ENCODE results near the gene IL32. TPM values are rescaled to one million over a fixed set of nuclear protein-coding genes. Genes with fewer than 3 reads are reported as not detected.

IL32 gene
- total RNA-seq, 1 experiment from 2014 or later, result 89.0 TPM

DNA sequence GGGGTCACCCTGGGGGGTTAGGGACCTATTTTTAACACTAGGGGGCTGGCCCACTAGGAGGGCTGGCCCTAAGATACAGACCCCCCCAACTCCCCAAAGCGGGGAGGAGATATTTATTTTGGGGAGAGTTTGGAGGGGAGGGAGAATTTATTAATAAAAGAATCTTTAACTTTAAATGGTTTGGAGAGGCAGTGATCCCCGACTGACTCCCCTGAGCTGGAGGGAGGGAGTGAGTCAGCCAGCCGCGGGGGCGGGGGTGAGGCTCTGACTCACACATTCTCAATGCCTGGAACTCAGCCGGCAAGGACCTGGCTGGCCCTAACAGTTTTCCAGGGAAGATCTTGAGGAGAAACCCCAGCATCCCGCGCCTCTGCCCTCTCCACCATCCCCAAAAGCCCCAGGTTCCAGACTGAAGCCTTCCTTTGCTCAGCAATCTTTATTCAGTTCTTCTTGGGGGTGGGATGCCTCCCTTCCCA lies 43.2 kb upstream of the IL32 start:
- CTCF ChIA-PET, result interaction anchor here (0.6 to 7.8 kb wide), 6 partner anchors 9 to 1104 kb away, joined by 3 to 126 read pairs (median 4); partner anchors contain the start of genes HS3ST6 and ZNF213
- Mint-ChIP-seq H3K27me3 (ENCODE audit: unreplicated experiment) (no peaks in the 10 kb centered on the region), H3K36me3 (ENCODE audit: insufficient read depth, unreplicated experiment) (peaks cover 84% of the 10 kb centered on the region), H3K9me3 (ENCODE audit: low read depth, unreplicated experiment) (no peaks in the 10 kb centered on the region), H3K4me1 (ENCODE audit: low read depth, unreplicated experiment) (peaks cover 30% of the 10 kb centered on the region), H3K27ac (ENCODE audit: unreplicated experiment) (peak overlapping the region; percentile 89), H3K4me3 (ENCODE audit: low read depth, unreplicated experiment) (peak overlapping the region; percentile 80)
- TF ChIP-seq, protein P1, sequence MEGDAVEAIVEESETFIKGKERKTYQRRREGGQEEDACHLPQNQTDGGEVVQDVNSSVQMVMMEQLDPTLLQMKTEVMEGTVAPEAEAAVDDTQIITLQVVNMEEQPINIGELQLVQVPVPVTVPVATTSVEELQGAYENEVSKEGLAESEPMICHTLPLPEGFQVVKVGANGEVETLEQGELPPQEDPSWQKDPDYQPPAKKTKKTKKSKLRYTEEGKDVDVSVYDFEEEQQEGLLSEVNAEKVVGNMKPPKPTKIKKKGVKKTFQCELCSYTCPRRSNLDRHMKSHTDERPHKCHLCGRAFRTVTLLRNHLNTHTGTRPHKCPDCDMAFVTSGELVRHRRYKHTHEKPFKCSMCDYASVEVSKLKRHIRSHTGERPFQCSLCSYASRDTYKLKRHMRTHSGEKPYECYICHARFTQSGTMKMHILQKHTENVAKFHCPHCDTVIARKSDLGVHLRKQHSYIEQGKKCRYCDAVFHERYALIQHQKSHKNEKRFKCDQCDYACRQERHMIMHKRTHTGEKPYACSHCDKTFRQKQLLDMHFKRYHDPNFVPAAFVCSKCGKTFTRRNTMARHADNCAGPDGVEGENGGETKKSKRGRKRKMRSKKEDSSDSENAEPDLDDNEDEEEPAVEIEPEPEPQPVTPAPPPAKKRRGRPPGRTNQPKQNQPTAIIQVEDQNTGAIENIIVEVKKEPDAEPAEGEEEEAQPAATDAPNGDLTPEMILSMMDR (IDR thresholded peaks at IDR 0.05; ENCODE audit: unreplicated experiment), result no peak
- intact Hi-C loops (cut with micrococcal nuclease; ENCODE audit: unreplicated experiment), result no loop called here
- DNase-seq, result peak; percentile 98
- BruUV-seq (replicated peaks), result no TSS peak

DNA sequence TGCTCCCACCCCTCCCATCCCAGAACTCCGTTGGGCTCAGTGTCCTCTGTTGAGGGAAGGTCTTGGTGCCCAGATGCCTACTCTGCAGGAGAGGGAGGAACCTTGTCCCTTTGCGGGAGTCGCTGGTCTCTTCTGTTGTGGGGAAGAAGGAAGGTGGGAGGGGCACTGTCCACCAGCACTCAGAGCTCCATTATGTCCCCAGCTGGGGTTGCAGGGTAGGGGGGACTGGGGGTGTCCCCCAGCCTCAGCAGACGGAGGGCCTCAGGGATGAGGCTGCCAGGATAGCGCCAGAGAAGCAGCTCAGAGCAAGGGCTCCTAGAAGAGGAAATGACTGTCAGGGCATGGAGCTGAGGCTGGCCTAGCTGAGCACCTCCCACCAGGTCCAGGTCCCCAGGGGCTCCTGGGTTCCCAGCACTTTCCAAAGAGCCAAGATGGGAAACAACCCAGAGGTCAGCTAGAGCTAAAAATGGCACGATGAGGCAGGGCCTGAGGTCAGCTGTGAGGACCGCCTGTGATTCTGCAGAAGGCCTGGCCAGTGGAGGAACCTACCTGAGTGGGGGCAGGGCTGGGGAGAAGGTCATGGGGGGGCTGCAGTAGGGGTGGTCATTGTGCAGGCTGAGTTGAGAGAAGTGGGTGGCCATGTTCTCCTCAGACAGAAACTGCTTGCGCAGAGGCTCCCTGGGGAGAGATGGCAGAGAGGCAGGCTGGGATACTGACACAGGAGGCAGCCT lies 42.6 kb upstream of the IL32 start:
- peaks cover 87% of the 10 kb centered on the region for H3K36me3 Mint-ChIP-seq (ENCODE audit: insufficient read depth, unreplicated experiment)
- no peaks in the 10 kb centered on the region for H3K27me3 Mint-ChIP-seq (ENCODE audit: unreplicated experiment)
- intact Hi-C loops (cut with micrococcal nuclease; ENCODE audit: unreplicated experiment), result no loop called here
- TF ChIP-seq, protein P1 (IDR thresholded peaks at IDR 0.05; ENCODE audit: unreplicated experiment), result no peak
- peaks cover 30% of the 10 kb centered on the region for H3K4me1 Mint-ChIP-seq (ENCODE audit: low read depth, unreplicated experiment)
- H3K4me3 Mint-ChIP-seq (ENCODE audit: low read depth, unreplicated experiment), result peak overlapping the region; percentile 80
- DNase-seq, result no peak
- TSS peak; percentile 40 for BruUV-seq (replicated peaks)
- H3K27ac Mint-ChIP-seq (ENCODE audit: unreplicated experiment), result peak overlapping the region; percentile 89
- no peaks in the 10 kb centered on the region for H3K9me3 Mint-ChIP-seq (ENCODE audit: low read depth, unreplicated experiment)
- CTCF ChIA-PET, result interaction anchor here (0.6 to 7.8 kb wide), 5 partner anchors 8 to 1105 kb away, joined by 3 to 126 read pairs (median 6); partner anchors contain the start of genes HS3ST6 and ZNF213

DNA sequence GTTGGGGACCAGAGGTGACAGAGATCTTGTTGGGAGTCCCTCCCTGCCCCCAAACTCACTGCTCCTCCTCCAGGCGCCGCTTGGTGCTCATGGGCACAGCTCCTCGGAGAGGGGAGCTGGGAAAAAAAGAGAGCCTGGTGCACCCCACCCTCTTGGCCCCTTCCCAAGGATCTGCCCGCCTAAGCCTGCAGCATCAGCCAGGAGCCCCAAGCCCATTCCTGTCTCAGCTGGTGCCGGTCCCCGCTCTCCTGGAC lies 42.1 kb upstream of the IL32 start:
- peak; percentile 82 for DNase-seq
- intact Hi-C loops (cut with micrococcal nuclease; ENCODE audit: unreplicated experiment), result no loop called here
- H3K27me3 Mint-ChIP-seq (ENCODE audit: unreplicated experiment), result no peaks in the 10 kb centered on the region
- H3K4me1 Mint-ChIP-seq (ENCODE audit: low read depth, unreplicated experiment), result peaks cover 30% of the 10 kb centered on the region
- CTCF ChIA-PET, result interaction anchor here (0.6 to 7.8 kb wide), 3 partner anchors 8 to 1269 kb away, joined by 3 to 126 read pairs (median 40); no protein-coding TSS in a partner anchor
- peak overlapping the region; percentile 80 for H3K4me3 Mint-ChIP-seq (ENCODE audit: low read depth, unreplicated experiment)
- peak overlapping the region; percentile 89 for H3K27ac Mint-ChIP-seq (ENCODE audit: unreplicated experiment)
- no peaks in the 10 kb centered on the region for H3K9me3 Mint-ChIP-seq (ENCODE audit: low read depth, unreplicated experiment)
- H3K36me3 Mint-ChIP-seq (ENCODE audit: insufficient read depth, unreplicated experiment), result peaks cover 88% of the 10 kb centered on the region
- TF ChIP-seq, protein P1 (IDR thresholded peaks at IDR 0.05; ENCODE audit: unreplicated experiment), result no peak
- no TSS peak for BruUV-seq (replicated peaks)

DNA sequence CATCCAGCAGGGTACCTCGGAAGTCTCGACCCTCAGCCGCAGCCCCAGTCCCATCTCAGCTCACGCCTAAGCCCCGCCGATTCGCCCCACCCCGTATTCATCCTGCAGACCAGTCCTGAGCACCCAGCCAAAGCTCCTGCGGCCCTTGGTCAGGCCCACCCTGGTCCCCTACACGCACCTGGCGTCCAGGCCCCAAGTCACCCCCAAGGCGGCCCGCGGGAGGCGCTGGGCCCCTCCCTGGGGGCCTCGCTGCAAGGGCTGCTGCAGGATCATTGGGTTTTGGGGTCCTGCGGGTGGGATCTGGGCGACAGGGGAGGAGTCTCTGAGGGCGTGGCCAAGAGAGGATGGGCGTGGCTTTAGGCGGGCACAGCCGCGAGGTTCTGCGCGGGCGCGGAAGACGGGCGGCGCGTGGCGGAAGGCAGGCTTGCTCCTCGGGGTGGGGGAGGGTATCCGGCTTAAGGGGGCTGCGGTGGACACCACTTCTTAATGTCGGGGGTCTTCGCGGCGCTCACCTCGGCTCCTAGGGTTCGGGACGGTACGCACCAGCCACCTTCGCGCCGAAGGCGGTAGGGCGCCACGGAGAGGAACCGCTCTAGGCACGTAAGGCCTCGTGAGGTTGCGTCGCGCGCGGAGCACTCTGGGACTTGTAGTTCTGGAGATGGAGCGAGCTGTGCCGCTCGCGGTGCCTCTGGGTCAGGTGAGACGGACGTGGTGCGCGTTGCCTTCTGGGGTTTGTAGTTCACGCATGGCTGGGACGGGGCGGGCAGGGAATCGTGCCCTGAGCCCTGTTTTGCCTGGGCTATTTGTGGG lies 41.6 kb upstream of the IL32 start, which contains the start of the genes HCFC1R1 and THOC6:
TSS of gene HCFC1R1 (minus strand) at position 274 of the 810 bp plus-strand sequence. CDS start at position 273, 1 bp downstream.
TSS of gene THOC6 (plus strand) at position 367 of the 810 bp plus-strand sequence. CDS start at position 659, 292 bp downstream.
- Mint-ChIP-seq H3K27me3 (ENCODE audit: unreplicated experiment) (no peaks in the 10 kb centered on the region), H3K9me3 (ENCODE audit: low read depth, unreplicated experiment) (no peaks in the 10 kb centered on the region), H3K27ac (ENCODE audit: unreplicated experiment) (peak within 1 kb of the TSS; percentile 89), H3K4me1 (ENCODE audit: low read depth, unreplicated experiment) (peaks cover 30% of the 10 kb centered on the region), H3K36me3 (ENCODE audit: insufficient read depth, unreplicated experiment) (peaks cover 93% of the 10 kb centered on the region), H3K4me3 (ENCODE audit: low read depth, unreplicated experiment) (peak within 1 kb of the TSS; percentile 80)
- CTCF ChIA-PET, result interaction anchor here (0.6 to 7.8 kb wide), 4 partner anchors 7 to 1269 kb away, joined by 3 to 126 read pairs (median 22); no protein-coding TSS in a partner anchor
- intact Hi-C loops (cut with micrococcal nuclease; ENCODE audit: unreplicated experiment), result no loop called here
- peak; percentile 97 for DNase-seq
- TF ChIP-seq, protein P1 (IDR thresholded peaks at IDR 0.05; ENCODE audit: unreplicated experiment), result no peak
- BruUV-seq (replicated peaks), result no TSS peak

Data from Calu3 (cell line).